Peyer's patch (tissue), 4 donors: Measurements from ENCODE around the gene CADPS2.

Experiments used
- CTCF ChIP-seq, 6 experiments: fragments of 450-650 bp in 4 of 6; fragments of 200-600 bp in 2 of 6; sonication (generic) in 1 of 6; IDR thresholded peaks; one replicate each; pipeline ENCODE4 v1.5.1; 2017 to 2019; ENCODE audit warnings: antibody characterized with exemption in 6 of 6, mild to moderate bottlenecking in 3 of 6, moderate library complexity in 1 of 6
- POLR2A ChIP-seq, 2 donors: fragments of 450-650 bp; IDR thresholded peaks; one replicate each; pipeline ENCODE4 v1.5.1; 2017; ENCODE audit warnings: antibody characterized with exemption in 2 of 2, mild to moderate bottlenecking in 2 of 2, moderate library complexity in 2 of 2

- no peak for TF ChIP-seq CTCF (IDR thresholded peaks at IDR 0.05)
- no peak for TF ChIP-seq POLR2A (IDR thresholded peaks at IDR 0.05)
Measured at GRCh38 chr7:122727759-122728158, 158.5 kb downstream of the CADPS2 start.
